GM21390 (cell line): ENCODE results near the gene PHETA1.
"Not testable (repeated sequence)": the region's sequence is repeated elsewhere in the genome, so short reads cannot be mapped to it uniquely, and the experiment has no call there.

ENCODE experiments used
- ATAC-seq: cut with Tn5 transposase; IDR thresholded peaks from one replicate; pipeline ENCODE4 v1.9.1; 2021; ENCODE audit not compliant: unreplicated experiment

Gene PHETA1

DNA sequence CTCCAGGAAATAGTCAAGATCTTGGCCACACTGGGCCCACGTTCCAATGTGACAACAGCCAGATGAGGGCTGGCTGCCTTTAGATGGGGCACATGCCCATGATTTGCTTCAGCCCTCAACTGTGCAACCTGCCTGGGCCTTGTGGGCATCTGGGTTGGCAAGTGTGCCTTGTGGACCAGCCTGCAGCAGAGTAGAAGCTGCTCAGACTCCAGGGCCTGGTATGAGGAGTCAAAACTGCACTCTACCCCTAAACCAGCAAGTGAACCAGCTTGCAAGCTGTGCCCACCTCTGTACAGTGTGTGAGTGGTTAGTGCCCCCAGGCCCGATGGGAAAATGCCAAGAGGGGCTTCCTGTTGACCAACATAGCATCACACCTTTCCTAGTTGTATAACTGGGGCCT is 17.9 kb downstream of the PHETA1 start:
- no peak for ATAC-seq

DNA sequence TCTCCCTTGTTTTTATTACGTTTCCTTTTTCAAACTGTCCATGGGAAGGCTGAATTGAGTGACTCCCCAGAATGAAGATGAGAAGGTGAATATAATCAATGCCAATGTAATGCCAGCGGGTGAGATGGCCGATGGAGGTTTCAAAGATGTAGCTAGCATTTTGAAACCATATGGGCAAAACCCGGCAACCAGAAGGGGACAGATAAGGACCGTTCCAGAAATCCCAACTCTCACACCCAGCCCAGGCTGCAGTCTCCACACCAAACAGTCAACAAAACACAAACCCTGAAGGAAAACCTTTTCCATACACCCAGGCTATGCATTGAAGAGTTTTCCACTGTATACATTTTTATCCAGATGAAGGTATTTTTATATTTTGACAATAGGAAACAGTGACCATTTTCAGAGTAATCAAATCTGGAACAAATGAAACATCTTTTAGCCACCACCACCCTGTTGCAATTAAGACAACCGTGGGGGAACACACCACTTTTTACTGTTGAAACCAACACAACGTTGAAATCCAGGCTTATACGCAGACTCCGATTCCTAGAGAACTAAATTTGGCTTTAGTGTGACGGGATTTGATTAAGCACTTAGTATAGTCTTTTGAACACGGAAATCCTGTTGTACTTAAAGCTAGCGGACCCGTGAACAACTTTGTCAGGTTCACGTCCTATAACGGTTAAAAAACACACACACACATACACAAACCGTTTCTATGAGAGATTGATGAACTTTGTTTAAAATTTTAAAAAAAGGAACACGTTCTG is 19.0 kb downstream of the PHETA1 start:
- no peak for ATAC-seq

DNA sequence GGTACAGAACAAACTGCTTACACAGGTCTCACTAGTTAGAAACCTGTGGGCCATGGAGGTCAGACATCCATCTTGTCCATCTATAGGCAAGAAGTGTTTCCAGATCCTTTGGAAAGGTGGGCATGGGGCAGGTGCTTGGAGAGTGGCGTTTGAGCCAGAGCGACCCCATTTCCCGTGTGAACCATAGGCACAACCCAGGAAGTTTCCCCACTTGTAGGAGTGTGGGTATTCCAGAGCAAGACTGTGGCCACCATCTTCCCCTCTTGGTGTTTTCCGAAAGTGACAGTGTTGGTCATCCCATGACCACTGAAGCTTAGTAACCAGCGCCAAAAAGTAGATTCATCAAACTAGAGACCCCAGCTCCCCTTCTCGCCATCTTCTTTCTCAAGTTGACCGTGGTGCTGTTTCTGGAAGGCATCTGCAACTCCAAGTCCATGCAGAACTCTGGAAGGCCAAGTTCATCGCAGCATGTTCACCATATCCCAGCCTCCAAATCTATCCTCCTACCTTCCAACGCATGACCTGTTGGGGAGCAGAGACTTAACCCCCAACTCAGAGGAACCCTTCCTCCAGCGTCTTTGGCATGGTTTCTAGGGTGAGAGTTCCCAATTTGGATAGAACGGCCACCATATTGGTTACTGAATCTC is 19.7 kb downstream of the PHETA1 start:
- ATAC-seq, result no peak

DNA sequence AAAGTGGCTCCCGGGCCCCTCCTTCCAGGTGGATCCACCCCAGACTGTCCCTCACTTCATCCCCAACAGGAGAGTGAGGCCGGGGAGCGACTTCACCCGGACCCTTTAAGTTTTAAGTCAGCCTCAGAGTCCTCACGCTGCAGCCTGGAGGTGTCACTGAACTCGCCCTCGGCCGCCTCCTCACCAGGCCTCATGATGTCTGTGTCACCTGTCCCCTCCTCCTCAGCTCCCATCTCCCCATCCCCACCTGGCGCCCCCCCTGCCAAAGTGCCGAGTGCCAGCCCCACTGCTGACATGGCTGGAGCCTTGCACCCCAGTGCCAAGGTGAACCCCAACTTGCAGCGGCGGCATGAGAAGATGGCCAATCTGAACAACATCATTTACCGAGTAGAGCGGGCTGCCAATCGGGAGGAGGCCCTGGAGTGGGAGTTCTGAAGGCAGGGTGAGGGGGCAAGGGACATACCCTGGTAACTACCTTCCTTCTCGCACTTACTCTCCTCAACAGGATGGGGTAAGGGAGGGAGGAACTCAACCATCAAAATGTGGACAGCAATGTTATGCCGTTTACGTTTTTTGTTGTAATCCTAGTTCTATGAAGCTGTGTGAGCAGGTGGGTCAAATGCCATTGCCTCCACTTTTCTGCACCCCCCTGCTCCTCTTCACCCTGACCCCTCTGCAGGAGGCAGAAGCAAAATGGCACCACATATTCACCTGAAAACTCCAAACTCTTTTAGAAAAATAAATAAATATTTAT is 20.8 kb downstream of the PHETA1 start:
- ATAC-seq, result no peak

DNA sequence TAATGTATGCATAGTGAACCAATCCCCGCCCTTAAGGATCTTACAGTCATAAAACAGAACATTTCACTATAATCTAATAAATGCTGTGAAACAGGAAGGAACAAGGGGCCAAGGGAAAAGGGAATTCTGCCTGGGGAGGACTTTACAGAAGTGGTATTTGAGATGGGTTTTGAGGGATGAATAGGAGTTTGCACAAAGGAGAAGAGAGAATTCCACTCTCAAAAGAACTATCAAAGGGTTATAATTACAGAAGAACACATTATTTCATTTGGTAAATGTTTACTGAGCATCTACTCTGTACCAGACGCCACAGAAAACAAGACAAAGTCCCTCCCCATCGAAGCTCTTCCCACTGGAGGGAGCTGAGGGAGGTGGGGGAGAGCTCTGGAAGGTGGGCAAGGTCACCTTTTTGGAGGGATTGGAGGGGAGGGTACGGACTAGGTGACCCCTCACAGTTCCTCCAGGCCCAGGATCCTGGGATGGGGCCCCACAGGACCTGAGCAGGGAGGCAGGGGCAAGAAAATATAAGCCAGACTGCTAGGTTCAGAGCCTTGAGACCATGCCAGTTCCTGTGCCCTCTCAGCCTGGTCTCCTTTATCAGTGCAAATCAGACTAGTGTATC is 24.5 kb downstream of the PHETA1 start:
- ATAC-seq, result no peak

DNA sequence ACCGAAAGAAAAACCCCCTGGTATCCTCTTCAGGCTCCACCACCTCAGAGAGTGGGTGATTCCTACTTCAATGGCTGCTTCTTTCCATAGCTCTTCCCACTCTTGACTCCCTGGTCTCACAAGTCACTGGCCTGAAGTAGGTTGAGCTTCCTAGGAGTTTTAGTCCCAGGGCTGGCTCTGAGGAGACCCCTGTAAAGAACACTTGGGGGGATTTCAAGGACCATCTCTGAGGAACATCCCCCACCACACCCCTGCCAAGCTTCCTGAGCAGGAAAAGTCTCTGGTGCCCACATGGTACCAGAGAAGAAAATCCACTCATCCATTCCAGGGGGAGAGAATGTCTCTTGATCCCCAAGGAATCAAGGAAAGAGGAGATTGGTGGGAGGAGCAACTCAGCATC is 25.7 kb downstream of the PHETA1 start:
- no peak for ATAC-seq

DNA sequence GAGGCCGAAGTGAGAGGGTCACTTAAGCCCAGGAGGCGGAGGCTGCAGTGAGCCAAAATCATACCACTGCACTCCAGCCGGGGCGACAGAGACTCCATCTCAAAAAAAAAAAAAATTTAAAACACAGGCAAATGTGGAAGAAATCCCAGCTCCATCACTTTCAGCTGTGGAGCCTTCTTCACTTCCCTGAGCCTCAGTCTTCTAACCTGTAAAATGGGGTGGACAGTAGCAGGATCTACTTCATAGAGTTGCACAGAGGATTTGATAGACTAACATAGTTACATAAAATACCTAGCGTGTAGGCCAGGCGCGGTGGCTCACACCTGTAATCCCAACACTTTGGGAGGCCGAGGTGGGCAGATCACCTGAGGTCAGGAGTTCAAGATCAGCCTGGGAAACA is 26.5 kb downstream of the PHETA1 start:
- no peak for ATAC-seq

DNA sequence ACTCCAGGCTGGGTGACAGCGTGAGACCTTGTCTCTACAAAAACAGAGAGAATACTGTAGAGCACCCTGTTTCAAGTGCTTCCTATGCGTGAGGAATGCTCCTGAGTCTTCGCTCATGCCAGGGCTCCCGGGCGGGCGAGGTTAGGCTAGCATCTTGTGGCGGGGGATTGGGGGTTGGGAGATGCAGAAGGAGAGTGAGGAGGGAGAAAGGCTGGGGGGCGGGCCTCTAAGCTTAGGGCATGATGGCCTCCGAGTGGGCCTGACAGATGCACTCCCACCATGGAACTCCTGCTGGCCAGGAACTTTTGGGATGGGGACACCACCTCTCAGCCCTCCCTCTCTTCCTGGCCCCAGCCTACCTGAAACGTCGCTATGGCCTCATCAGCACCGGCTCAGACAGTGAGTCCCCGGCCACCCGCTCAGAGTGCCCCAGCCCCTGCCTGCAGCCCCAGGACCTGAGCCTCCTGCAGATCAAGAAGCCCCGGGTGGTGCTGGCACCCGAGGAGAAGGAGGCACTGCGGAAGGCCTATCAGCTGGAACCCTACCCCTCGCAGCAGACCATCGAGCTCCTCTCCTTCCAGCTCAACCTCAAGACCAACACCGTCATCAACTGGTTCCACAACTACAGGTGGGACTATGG is 27.3 kb downstream of the PHETA1 start:
- ATAC-seq, result no peak

DNA sequence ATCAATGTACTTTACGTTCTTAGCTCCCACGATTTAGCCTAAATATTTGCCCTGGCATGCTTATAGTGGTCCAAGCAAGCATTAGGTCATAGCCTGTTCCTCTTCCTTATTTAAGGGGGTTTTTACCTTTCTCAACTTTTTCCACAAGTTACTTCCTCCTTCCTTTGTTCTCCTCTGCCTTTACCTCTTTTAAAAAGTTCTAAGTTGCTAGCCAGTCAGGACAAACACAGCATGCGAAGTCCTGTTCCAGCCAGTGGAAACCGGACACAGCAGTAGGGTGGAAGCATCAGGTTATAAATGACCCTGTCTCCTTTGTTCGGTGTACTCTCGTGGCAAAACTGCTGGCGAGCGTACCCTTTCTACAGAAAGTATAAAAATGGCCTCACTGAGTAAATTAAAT is 28.2 kb downstream of the PHETA1 start:
- not testable (repeated sequence) for ATAC-seq

DNA sequence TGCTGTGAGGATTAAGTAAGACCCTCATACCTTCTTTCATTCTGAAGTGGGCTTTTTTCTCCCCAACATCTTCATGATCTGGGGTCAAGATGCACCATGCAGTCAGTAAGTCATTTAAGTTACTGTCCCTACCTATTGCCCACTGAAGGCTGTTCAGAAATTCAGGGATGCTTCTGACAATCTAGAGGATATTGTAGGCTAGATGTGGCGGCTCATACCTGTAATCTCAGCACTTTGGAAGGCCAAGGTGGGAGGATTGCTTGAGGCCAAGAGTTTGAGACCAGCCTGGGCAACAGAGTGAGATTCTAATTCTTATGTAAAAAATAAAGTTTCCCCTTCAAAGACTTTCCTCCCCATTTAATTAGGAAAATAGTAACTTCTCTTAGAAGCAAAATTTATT is 28.7 kb downstream of the PHETA1 start:
- no peak for ATAC-seq

DNA sequence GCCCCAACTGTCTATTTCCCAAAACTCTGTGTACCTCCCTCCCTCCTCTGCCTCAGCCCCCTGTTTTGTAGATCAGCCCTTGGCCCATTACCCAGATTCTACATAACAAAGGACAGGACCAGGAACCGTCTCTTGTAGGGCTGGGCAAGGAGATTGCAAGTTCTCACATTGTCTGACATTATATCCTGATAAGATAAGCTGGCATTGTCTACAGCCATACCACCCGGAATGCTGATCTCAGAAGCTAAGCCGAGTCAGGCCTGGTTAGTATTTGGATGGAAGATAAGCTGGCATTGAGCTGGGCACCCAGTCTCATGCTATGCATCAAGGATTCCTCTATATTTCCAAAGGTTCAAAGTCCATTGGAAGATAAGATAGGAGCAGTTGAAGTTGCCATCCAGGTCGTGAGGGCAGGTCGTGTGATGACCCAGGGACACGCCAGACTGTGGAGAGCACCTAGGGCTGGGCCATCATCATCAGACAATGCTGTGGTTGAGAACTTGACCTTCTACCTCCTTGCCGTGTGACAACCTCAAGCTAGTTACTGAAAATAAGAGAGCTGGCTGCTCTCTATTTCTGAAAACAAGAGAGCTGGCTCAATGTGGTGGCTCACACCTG is 29.5 kb downstream of the PHETA1 start:
- ATAC-seq, result no peak

DNA sequence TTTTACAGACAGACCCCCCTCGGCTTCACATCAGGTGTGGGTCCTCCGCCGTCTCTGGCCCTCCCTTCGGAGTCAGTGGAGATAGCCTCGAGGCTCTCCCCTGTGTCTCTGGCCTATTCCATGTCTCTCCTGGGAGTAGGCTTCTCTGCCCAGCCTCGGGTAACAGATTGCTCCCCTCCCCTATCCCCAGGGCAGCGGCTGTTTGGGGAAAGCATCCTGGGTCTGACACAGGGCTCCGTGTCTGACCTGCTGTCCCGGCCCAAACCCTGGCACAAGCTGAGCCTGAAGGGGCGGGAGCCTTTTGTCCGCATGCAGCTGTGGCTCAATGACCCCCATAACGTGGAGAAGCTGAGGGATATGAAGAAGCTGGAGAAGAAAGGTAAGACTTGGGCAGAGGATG is 30.8 kb downstream of the PHETA1 start:
- ATAC-seq, result no peak

DNA sequence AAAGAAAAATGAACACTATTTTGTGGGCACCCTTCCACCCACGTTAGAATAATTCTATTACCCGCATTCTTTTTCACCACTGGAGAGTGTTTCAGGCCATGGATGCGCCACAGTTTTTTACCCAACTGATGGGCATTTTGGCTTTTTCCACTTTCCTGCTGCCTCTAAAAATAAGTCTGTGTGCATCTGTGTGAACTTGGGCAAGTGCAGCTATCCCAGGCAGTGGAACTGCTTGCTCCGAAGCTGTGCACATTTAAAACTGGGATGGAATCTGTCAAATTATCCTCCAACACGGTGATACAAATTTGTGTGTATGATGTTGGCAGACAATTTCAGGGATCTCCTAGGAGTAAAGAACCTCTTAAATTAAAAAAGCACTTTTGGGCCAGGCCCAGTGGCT is 31.5 kb downstream of the PHETA1 start:
- no peak for ATAC-seq

DNA sequence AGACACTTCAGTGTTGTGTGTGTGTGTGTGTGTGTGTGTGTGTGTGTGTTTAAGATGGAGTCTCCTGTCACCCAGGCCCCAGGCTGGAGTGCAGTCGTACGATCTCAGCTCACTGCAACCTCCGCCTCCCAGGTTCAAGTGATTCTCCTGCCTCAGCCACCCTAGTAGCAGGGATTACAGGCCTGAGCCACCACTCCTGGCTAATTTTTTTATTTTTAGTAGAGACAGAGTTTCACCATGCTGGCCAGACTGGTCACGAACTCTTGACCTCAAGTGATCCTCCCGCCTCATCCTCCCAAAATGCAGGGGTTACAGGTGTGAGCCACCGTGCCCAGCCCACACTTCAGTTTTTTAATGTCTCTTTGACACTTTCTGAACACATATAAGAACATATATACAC is 32.5 kb downstream of the PHETA1 start:
- ATAC-seq, result not testable (repeated sequence)

DNA sequence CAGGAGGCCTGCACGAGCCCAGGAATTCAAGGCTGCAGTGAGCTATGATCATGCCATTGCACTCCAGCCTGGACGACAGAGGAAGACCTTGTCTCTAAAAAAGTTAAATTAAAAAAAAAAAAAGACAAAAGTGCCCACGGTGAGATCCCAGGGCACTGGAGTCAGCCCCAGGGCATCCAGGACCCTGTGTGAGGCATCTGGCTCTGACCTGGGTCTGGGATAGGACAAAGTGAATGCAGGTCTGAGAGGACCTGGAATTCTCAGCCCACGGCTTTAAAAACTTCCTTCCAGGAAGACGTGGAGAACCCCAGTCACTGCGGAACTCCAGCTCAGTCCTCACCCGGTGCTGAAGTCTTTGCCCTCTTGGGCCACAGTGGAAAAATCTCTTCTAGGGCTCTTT is 33.1 kb downstream of the PHETA1 start:
- no peak for ATAC-seq

DNA sequence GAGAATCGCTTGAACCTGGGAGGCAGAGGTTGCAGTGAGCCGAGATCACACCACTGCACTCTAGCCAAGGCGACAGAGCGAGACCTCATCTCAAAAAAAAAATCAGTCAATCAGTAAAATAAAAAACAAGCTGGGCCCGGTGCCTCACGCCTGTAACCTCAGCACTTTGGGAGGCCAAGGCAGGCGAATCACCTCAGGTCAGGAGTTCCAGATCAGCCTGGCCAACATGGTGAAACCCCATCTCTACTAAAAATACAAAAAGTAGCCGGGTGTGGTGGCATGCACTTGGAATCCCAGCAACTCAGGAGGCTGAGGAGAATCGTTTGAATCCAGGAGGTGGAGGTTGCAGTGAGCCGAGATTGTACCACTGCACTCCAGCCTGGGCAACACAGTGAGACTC is 33.6 kb downstream of the PHETA1 start:
- ATAC-seq, result not testable (repeated sequence)

DNA sequence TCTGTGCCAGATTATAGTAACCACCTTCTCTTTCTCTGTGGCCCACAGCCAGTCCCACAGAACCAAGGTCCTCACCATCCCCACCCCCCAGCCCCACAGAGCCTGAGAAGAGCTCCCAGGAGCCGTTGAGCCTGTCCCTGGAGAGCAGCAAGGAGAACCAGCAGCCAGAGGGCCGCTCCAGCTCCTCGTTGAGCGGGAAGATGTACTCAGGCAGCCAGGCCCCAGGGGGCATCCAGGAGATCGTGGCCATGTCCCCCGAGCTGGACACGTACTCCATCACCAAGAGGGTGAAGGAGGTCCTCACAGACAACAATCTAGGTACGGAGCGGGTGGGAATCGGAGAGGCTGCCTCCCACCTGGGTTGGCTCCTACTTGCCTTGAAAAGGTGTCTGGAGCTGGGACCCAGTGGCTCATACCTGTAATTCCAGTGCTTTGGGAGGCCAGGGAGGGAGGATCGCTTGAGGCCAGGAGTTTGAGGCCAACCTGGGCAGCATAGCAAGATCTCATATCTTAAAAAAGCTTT is 34.4 kb downstream of the PHETA1 start:
- ATAC-seq, result no peak

DNA sequence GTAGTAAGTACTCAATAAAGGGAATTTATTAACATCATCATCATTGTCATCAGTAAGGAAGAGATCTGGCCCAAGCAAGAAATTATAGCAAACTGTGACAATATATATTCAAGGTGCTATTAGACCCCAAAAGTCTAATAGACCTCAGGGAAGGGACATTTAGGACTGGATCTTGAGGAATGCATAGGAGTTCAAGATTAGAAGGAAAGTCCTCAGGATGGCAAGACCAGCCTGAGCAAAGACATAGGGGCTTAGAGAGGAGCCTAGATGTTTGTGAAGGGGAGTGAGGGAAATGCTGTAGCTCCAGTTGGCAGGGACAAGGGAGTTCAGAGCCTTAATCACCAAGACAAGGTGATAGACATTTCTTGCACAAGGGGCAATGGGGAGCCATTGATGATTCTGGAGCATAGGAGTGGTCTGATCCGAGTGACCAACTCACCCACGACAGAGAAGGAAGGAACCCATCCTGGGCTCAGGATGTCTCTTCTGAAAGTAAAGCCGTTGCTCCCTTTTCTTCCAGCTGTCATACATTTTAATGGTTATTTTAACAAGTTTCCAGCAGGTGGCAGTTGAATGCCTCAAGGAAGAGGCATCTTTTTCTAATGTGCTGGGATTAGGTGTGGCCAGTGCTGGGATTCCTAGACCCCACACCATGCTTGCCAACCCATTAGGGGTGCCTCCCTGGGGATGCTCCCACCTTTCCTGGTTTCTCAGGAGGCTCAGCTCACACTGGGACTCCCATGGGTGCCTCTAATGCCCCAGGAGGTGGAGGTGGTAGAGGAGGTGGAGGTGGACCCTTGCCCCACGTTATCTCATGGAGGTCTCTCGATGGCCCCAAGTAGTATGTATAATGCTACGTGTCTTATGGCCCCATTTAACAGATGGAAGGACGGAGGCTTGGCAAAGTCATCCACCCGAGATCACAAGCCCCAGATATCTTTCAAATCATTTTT is 37.8 kb downstream of the PHETA1 start:
- ATAC-seq, result no peak

DNA sequence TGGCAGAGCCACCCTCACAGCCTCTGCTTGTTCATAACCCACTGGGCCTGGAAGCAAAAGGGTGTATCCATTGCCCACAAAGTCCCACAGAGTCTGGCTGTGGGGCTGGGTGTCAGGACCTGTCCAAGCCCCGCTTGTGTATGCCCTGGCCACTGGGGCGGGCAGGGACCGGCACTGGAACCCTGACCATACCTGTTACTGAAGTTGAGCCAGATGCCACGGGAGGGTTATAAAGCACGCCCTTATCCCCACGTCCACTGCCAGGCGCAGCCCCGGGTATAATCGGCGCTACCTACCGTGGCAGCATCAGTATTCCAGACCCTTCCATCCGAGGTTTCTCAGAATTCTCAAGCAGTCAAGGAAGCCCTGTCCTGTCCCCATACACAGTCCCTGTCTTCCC is 40.8 kb downstream of the PHETA1 start:
- no peak for ATAC-seq
